ENCODE data around the gene ARMH3.

DNA sequence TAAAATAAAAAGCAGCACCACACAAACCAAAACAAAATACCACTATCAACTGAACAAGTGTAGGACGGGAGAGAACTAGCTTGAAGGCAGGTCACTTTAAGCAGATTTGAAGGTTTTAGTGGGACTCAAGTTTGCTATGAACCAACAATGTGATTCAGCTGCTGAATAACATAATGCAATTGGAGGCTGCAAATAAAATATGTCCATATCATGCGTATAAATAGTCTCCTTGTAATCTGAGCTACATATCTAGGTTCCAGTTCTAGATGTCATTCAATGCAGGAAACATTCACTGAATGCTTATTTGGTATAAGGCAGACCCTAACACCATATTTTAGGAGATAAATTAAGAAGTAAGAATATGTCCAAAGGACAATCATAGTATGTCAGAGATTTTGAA is 130.9 kb downstream of the ARMH3 start:
- TF ChIP-seq, protein P1, sequence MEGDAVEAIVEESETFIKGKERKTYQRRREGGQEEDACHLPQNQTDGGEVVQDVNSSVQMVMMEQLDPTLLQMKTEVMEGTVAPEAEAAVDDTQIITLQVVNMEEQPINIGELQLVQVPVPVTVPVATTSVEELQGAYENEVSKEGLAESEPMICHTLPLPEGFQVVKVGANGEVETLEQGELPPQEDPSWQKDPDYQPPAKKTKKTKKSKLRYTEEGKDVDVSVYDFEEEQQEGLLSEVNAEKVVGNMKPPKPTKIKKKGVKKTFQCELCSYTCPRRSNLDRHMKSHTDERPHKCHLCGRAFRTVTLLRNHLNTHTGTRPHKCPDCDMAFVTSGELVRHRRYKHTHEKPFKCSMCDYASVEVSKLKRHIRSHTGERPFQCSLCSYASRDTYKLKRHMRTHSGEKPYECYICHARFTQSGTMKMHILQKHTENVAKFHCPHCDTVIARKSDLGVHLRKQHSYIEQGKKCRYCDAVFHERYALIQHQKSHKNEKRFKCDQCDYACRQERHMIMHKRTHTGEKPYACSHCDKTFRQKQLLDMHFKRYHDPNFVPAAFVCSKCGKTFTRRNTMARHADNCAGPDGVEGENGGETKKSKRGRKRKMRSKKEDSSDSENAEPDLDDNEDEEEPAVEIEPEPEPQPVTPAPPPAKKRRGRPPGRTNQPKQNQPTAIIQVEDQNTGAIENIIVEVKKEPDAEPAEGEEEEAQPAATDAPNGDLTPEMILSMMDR (conservative IDR thresholded peaks at IDR 0.05 in 1 of 2, IDR thresholded peaks at IDR 0.05 in 1 of 2; ENCODE audit: extremely low read depth in 1 of 2, insufficient read depth in 1 of 2, low read depth in 1 of 2, low read length in 2 of 2) = no peak
- TF ChIP-seq EZH2 (IDR thresholded peaks at IDR 0.05; ENCODE audit: borderline replicate concordance, low read length) = no peak

All from mammary epithelial cell (primary cell).